H9 (cell line): Measurements from ENCODE around the gene CSNK1A1. TPM values are rescaled to one million over a fixed set of nuclear protein-coding genes. Genes with fewer than 3 reads are reported as not detected.

ENCODE experiments used
- DNase-seq: peaks from one replicate; pipeline ENCODE4 v3.0.0-alpha.2; 2017
- H2AFZ ChIP-seq: one replicate; pipeline ENCODE4 v1.6.1; 2013; ENCODE audit warnings: mild to moderate bottlenecking, low read length, control low read depth, moderate library complexity
- H2AK5ac ChIP-seq: 2 replicates; pipeline ENCODE4 v1.6.1; 2013; ENCODE audit warnings: low read length, control low read depth, mixed read lengths; ENCODE audit not compliant: insufficient read length
- H2BK120ac ChIP-seq: one replicate; pipeline ENCODE4 v1.6.1; 2013; ENCODE audit warnings: low read depth, mild to moderate bottlenecking, low read length, control low read depth, inconsistent platforms; ENCODE audit not compliant: poor library complexity, severe bottlenecking
- H2BK12ac ChIP-seq: 2 replicates; pipeline ENCODE4 v1.6.1; 2013; ENCODE audit warnings: low read length, control low read depth, mixed read lengths, low read depth; ENCODE audit not compliant: insufficient read length
- H2BK15ac ChIP-seq: 2 replicates; pipeline ENCODE4 v1.6.1; 2013; ENCODE audit warnings: low read depth, low read length, control low read depth
- H2BK20ac ChIP-seq: one replicate; pipeline ENCODE4 v1.6.1; 2013; ENCODE audit warnings: low read depth, mild to moderate bottlenecking, low read length, control low read depth, inconsistent platforms; ENCODE audit not compliant: poor library complexity, severe bottlenecking
- H2BK5ac ChIP-seq: 2 replicates; pipeline ENCODE4 v1.6.1; 2013; ENCODE audit warnings: low read length, control low read depth, mixed read lengths; ENCODE audit not compliant: insufficient read length
- H3K14ac ChIP-seq: 2 replicates; pipeline ENCODE4 v1.6.1; 2013; ENCODE audit warnings: low read length, control low read depth; ENCODE audit not compliant: insufficient read depth
- H3K18ac ChIP-seq: 2 replicates; pipeline ENCODE4 v1.6.1; 2013; ENCODE audit warnings: low read depth, mild to moderate bottlenecking, mixed read lengths, low read length, control low read depth; ENCODE audit not compliant: insufficient read length
- H3K23ac ChIP-seq: 2 replicates; pipeline ENCODE4 v1.6.1; 2013; ENCODE audit warnings: low read length, control low read depth, mixed read lengths, low read depth; ENCODE audit not compliant: insufficient read length
- H3K23me2 ChIP-seq: 2 replicates; pipeline ENCODE4 v1.6.1; 2013; ENCODE audit warnings: low read depth, mild to moderate bottlenecking, mixed read lengths, low read length, control low read depth; ENCODE audit not compliant: insufficient read length, poor library complexity, severe bottlenecking
- H3K27ac ChIP-seq: 2 replicates; pipeline ENCODE4 v1.5.1; 2013; ENCODE audit warnings: low read length, control low read depth, mixed read lengths, low read depth; ENCODE audit not compliant: insufficient read length
- H3K27me3 ChIP-seq: 2 replicates; pipeline ENCODE4 v1.6.1; 2013; ENCODE audit warnings: low read length, control low read depth, inconsistent platforms; ENCODE audit not compliant: insufficient read depth
- H3K4ac ChIP-seq: 2 replicates; pipeline ENCODE4 v1.6.1; 2013; ENCODE audit warnings: low read depth, mild to moderate bottlenecking, control low read depth, inconsistent platforms, low read length, moderate library complexity
- H3K4me1 ChIP-seq: 2 replicates; pipeline ENCODE4 v1.6.1; 2013; ENCODE audit warnings: low read length, control low read depth, inconsistent platforms; ENCODE audit not compliant: insufficient read depth
- H3K4me2 ChIP-seq: 2 replicates; pipeline ENCODE4 v1.6.1; 2013; ENCODE audit warnings: low read length, control low read depth, mixed read lengths; ENCODE audit not compliant: insufficient read length, insufficient read depth
- H3K56ac ChIP-seq: 2 replicates; pipeline ENCODE4 v1.6.1; 2013; ENCODE audit warnings: low read depth, mild to moderate bottlenecking, mixed read lengths, low read length, control low read depth; ENCODE audit not compliant: insufficient read length
- H3K79me1 ChIP-seq: 2 replicates; pipeline ENCODE4 v1.6.1; 2013; ENCODE audit warnings: low read depth, mild to moderate bottlenecking, moderate library complexity, low read length, control low read depth, inconsistent platforms; ENCODE audit not compliant: insufficient read depth, poor library complexity, severe bottlenecking
- H3K79me2 ChIP-seq: 2 replicates; pipeline ENCODE4 v1.6.1; 2013; ENCODE audit warnings: low read length, control low read depth, inconsistent platforms; ENCODE audit not compliant: insufficient read depth
- H3K9ac ChIP-seq: 2 replicates; pipeline ENCODE4 v1.6.1; 2013; ENCODE audit warnings: low read length, control low read depth, mixed read lengths; ENCODE audit not compliant: insufficient read length; ENCODE audit errors: extremely low read depth
- H3K9me3 ChIP-seq: one replicate; pipeline ENCODE4 v1.6.1; 2013; ENCODE audit warnings: low read depth, low read length, inconsistent platforms; ENCODE audit not compliant: control insufficient read depth
- H3T11ph ChIP-seq: one replicate; pipeline ENCODE4 v1.6.1; 2013; ENCODE audit warnings: mild to moderate bottlenecking, low read length, control low read depth, inconsistent platforms
- H4K20me1 ChIP-seq: one replicate; pipeline ENCODE4 v1.6.1; 2013; ENCODE audit not compliant: control insufficient read depth, insufficient read length, insufficient read depth
- H4K5ac ChIP-seq: 2 replicates; pipeline ENCODE4 v1.6.1; 2013; ENCODE audit warnings: low read depth, mild to moderate bottlenecking, mixed read lengths, low read length, control low read depth; ENCODE audit not compliant: insufficient read length
- H4K8ac ChIP-seq: replicated peaks from 2 replicates; pipeline ENCODE4 v1.6.1; 2013; ENCODE audit warnings: low read length, control low read depth, mixed read lengths, low read depth; ENCODE audit not compliant: insufficient read length
- H4K91ac ChIP-seq: 2 replicates; pipeline ENCODE4 v1.6.1; 2013; ENCODE audit warnings: low read depth, mild to moderate bottlenecking, moderate library complexity, mixed read lengths, low read length, control low read depth; ENCODE audit not compliant: insufficient read length
- H3K27ac Mint-ChIP-seq, 3 experiments: 2 replicates in 2 of 3; 3 replicates in 1 of 3; pipeline ENCODE4 v1.8.0; 2020 to 2021; ENCODE audit warnings: mixed read lengths in 3 of 3, mild to moderate bottlenecking in 1 of 3, moderate library complexity in 1 of 3
- H3K27me3 Mint-ChIP-seq: 2 replicates; pipeline ENCODE4 v1.8.0; 2021; ENCODE audit warnings: low read depth, mild to moderate bottlenecking, moderate library complexity, mixed read lengths
- H3K36me3 Mint-ChIP-seq, 3 experiments: 2 replicates in 2 of 3; 3 replicates in 1 of 3; pipeline ENCODE4 v1.8.0; 2020 to 2021; ENCODE audit warnings: low read depth in 3 of 3, mixed read lengths in 3 of 3; ENCODE audit not compliant: insufficient read depth in 1 of 3
- H3K4me1 Mint-ChIP-seq, 2 experiments: 2 replicates each; pipeline ENCODE4 v1.8.0; 2020; ENCODE audit warnings: mixed read lengths in 2 of 2
- H3K4me3 Mint-ChIP-seq, 2 experiments: 2 replicates in 1 of 2; 3 replicates in 1 of 2; pipeline ENCODE4 v1.8.0; 2020 to 2021; ENCODE audit warnings: mild to moderate bottlenecking in 2 of 2, mixed read lengths in 2 of 2, moderate library complexity in 1 of 2
- H3K9me3 Mint-ChIP-seq, 2 experiments: 2 replicates in 1 of 2; 3 replicates in 1 of 2; pipeline ENCODE4 v1.8.0; 2020; ENCODE audit warnings: mild to moderate bottlenecking in 2 of 2, mixed read lengths in 2 of 2, moderate library complexity in 1 of 2
- CTCF ChIP-seq: fragments of 200-600 bp; sonication (generic); conservative IDR thresholded peaks from 3 replicates; pipeline ENCODE4 v1.8.0; 2021; ENCODE audit warnings: antibody characterized with exemption, mild to moderate bottlenecking
- WGBS: extraction: QIAGEN DNeasy Blood & Tissue Kit; methylation state at CpG from one replicate; pipeline ENCODE4 v1.1.7; 2013; ENCODE audit warnings: missing lambda C conversion rate, low lambda C conversion rate, mixed read lengths; ENCODE audit not compliant: insufficient read length; ENCODE audit errors: extremely low coverage; 5-methylcytosine and 5-hydroxymethylcytosine counted together
- total RNA-seq: library from RNA; stranded (reverse); gene quantifications from 2 replicates; pipeline ENCODE4 v1.2.1, GENCODE V29; 2021

Gene CSNK1A1
- total RNA-seq, 1 experiment from 2014 or later, result 310 TPM

DNA sequence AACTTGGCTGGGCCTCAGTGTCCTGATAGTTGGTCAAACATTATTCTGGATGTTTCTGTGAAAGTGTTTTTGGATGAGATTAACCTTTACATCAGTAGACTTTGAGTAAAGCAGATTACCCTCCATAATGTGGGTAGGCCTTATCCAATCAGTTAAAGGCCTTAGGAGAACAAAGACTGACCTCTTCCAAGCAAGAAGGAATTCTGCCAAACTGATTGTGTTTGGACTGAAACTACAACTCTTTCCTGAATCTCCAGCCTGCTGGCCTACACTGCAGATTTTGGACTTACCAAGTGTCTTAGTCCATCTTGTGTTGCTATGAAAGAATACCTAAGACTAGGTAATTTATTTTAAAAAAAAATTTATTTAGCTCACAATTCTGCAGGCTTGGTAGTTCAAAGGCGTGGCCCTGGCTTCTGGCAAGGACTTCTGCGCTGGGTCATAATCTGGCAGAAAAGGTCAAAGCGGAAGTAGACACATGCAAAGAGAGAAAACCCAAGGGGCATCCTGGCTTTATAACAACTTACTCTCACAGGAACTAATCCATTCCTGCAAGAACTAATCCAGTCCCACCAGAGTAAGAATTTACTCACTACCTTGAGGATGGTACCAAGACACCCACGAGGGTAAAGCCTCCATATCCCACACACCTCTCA is 21.5 kb upstream of the CSNK1A1 start:
- no peak for TF ChIP-seq CTCF
- H3K79me1 ChIP-seq, result no peaks in the 10 kb centered on the region
- no peaks in the 10 kb centered on the region for H3K27me3 Mint-ChIP-seq
- H3K56ac ChIP-seq, result no peak overlapping the region
- no peak overlapping the region for H2BK120ac ChIP-seq
- H2BK15ac ChIP-seq, result no peak overlapping the region
- H4K5ac ChIP-seq, result no peak overlapping the region
- no peaks in the 10 kb centered on the region for H3K4me1 Mint-ChIP-seq
- no peak overlapping the region for H2AFZ ChIP-seq
- no peaks in the 10 kb centered on the region for H3K4me1 ChIP-seq
- H2BK20ac ChIP-seq, result no peak overlapping the region
- no peaks in the 10 kb centered on the region for H3K9me3 Mint-ChIP-seq
- DNase-seq, result no peak
- H2BK12ac ChIP-seq, result no peak overlapping the region
- no peaks in the 10 kb centered on the region for H3K36me3 Mint-ChIP-seq
- no CpG with 5 or more reads among the region's 4 CpGs for WGBS
- no peaks in the 10 kb centered on the region for H3K27me3 ChIP-seq
- no peaks in the 10 kb centered on the region; the same call in 1 of the 2 replicates for H3K79me2 ChIP-seq
- H3K23me2 ChIP-seq, result no peaks in the 10 kb centered on the region
- no peak overlapping the region for H3K4ac ChIP-seq
- no peak overlapping the region for H3T11ph ChIP-seq
- H3K18ac ChIP-seq, result no peak overlapping the region
- H3K23ac ChIP-seq, result no peak overlapping the region
- H4K20me1 ChIP-seq, result no peaks in the 10 kb centered on the region
- no peak overlapping the region for H2AK5ac ChIP-seq
- H3K9me3 ChIP-seq, result no peaks in the 10 kb centered on the region
- H4K8ac ChIP-seq, result no peak overlapping the region
- no peak overlapping the region for H3K27ac ChIP-seq
- H3K27ac Mint-ChIP-seq, result no peak overlapping the region
- H3K9ac ChIP-seq, result no peak overlapping the region
- H3K4me3 Mint-ChIP-seq, result no peak overlapping the region
- H3K14ac ChIP-seq, result no peak overlapping the region
- H4K91ac ChIP-seq, result no peak overlapping the region
- H2BK5ac ChIP-seq, result no peak overlapping the region
- H3K4me2 ChIP-seq, result no peak overlapping the region
